Measurements from ENCODE around the gene TPT1.
A peak's percentile ranks its signal among the peaks of the same experiment; 100 is the strongest.
"Not testable (repeated sequence)": the region's sequence is repeated elsewhere in the genome, so short reads cannot be mapped to it uniquely, and the experiment has no call there.

TPT1 gene

DNA sequence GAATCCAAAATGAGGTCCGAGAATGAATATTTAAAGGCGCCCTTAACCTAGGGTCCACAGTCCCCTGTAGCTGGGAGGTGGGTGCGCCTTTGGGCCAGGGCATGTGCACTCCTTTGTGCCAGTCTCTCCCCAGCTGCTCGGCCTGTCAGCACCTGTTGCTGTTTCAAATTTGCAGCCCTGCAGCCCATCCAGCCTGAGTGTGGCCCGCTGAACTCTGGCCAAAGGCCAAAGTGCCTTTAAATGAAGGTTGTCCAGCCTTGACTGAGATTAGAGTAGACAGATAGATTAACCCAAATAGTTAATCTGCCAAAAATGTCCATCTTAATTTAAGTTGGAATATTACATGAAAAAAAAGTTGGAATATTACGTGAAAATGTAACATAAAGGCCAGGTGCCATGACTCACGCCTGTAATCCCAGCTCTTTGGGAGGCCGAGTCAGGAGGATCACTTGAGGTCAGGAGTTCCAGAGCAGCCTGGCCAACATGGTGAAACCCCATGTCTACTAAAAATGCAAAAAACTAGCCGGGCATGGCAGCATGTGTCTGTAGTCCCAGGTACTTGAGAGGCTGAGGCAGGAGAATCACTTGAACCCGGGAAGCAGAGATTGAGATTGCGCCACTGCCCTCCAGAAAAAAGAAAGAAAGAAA lies 25.3 kb downstream of the TPT1 start:
- intact Hi-C loops (cut with DNase I), result no loop called here
- no peak for DNase-seq

DNA sequence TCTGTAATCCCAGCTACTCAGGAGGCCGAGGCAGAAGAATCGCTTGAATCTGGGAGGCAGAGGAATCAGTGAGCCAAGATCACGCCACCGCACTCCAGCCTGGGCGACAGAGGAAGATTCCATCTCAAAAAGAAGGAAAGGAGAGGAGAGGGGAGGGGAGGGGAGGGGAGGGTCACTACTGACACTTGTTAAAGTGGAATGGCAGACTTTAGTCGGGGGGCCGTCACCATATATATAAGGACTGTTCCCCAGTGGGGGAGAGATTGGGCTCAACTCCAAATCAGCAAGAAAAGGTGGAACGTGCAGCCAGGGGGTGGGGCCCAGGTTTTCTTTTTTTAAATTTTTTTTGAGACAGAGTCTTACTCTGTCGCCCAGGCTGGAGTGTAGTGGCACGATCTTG lies 26.2 kb downstream of the TPT1 start:
- DNase-seq, result no peak
- intact Hi-C loops (cut with DNase I), result no loop called here

DNA sequence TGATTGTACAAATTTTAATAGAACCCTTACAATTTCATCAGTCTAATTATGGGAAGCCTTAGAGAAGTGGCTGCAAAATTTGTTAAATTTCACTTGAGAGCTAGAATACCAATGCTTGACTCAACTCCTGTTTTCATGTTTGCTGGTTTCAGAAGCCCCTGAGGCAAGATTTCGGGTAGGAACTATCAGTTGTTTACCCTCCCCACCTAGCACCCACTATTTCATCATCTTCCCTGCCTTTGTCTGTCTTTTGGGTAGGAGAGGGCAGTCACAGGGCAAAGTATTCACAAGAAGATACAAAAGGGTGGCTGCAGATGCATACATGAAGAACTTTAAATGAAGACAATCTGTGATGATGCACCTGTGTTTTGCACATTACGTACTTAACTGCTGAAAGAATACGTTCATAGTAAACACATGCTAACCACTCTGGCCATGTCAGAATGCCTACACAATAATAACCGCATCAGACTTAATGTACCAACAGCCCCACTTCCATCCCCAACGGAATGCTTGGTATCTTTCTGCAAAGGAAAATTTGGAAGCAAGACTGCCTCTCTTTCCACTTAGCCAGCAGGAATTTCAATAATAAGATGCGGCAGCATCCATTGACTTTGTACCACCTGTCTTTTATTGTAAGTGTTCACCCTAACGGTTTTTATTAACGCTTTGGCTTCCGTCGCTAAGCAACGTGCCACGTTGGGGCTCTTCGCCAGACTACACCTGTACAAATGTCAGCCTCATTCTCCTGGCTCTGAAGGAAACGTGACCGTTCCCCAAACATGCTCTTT lies 30.4 kb downstream of the TPT1 start:
- DNase-seq, result no peak
- intact Hi-C loops (cut with DNase I), result loop anchor here (2.0 kb wide), 1 partner anchor 264 kb away; no protein-coding TSS in a partner anchor

DNA sequence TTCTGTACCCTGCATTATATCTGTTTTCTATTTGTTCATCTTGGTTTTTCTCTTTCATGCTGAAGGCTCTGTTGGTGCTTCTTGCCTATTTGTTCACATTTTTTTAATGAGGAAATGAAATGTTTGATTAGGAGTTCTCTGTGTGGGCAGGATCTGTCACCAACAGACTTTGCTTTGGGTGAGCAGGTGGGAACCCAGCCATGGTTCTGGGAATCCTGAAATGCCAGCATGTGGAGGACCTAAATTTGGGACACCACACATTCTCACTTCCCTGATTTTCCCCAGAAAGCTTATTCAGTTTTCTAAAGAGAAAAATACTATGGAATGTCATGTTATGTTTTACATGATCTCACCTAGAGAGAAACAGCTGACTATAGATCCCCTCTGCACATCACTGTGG lies 34.0 kb downstream of the TPT1 start:
- DNase-seq, result no peak
- intact Hi-C loops (cut with DNase I), result loop anchor here (10.0 kb wide), 1 partner anchor 332 kb away; no protein-coding TSS in a partner anchor

DNA sequence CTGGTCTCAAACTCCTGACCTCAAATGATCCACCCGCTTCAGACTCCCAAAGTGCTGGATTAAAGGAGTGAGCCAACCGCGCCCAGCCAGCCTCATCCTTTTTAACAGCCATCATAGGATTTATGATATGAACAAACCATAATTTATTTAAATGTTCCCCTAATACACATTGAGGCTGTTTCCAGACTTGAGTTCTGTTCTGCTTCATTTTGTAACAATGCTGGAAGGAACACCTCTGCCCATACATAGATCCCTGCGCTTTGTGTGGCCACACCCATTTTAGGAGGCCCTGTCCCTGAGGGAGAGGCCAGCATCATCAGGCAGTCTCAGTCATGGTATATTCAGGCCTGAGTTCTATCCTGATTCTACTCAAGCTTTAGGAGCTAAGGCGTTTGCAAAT lies 35.9 kb downstream of the TPT1 start:
- no peak for DNase-seq
- intact Hi-C loops (cut with DNase I), result loop anchor here (10.0 kb wide), 1 partner anchor 330 kb away; no protein-coding TSS in a partner anchor

DNA sequence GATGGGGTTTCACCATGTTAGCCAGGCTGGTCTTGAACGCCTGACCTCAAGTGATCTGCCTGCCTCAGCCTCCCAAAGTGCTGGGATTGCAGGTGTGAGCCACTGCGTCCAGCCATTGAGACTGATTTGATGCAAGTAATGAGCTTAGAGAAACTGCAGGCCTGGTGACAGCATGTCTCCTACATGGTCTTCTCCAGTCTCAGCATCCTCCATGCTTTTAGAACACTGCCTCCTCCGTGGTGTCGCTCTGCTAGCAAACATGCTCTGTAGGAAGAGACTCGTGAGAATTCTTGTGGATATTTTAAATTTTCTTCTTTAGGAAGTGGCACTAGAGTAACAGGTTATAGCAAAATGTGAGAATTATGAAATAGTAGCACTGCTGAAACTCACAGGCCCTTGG lies 37.1 kb downstream of the TPT1 start:
- DNase-seq, result peak in 16 of 42 donors; percentile 12 to 80 (median 28)
- intact Hi-C loops (cut with DNase I), result loop anchor here (10.0 kb wide), 1 partner anchor 329 kb away; no protein-coding TSS in a partner anchor

DNA sequence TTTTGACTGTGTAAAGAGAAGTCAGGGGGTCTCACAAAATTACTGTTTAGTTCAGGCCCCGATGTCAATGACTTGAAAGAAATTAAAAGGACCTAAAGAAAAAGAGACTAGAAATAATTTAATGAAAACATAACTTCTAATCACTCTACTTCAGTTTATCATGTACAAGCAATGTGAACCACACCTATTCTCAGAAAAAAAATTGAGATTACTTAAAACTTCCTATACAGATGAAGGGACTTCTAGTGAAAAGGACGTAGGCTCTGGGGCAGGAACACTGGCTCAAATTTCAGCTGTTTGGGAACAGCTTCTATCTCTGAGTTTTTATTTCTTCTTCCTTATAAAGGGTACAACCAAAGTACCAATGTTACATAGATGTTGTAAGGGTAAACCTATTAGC lies 38.0 kb downstream of the TPT1 start:
- intact Hi-C loops (cut with DNase I), result loop anchor here (10.0 kb wide), 1 partner anchor 328 kb away; no protein-coding TSS in a partner anchor
- DNase-seq, result no peak

DNA sequence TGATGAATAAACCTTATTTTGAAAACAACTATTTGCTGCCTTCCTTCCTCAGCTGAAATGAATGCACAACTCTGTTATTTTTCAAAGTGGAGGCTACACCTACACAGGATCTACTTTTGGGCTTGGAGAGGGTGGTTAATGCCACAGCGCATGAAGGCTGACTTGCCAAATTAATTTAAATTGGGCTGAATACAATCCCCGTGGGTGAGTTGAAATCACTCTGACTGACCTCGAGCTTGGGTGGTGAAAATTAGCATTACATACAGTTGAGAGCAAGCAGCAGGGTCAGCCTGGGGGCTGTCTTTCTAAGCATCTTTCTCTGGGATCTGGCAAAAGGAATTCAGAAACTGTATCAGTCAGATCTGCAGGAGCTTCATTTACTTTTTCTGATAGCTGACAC lies 38.5 kb downstream of the TPT1 start:
- peak in 3 of 42 donors; percentile 32 to 54 (median 43) for DNase-seq
- intact Hi-C loops (cut with DNase I), result loop anchor here (10.0 kb wide), 1 partner anchor 328 kb away; no protein-coding TSS in a partner anchor

DNA sequence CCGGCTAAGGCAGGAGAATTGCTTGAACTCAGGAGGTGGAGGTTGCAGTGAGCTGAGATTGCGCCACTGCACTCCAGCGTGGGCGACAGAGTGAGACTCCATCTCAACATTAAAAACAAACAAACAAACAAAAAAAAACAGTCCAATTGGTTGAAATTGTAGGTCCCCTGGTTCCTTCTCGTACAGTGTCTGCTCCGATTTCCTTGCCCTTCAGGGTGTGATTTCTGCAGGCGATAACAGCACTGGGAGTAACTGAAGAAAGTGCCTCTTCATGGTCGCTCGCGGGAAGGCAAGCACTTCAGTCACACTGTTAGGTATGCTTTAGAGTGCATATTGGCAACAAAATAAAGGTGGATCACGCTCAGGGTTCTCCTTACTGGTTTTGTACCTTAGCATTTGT lies 39.7 kb downstream of the TPT1 start:
- peak in 1 of 42 donors; percentile 10 for DNase-seq
- intact Hi-C loops (cut with DNase I), result loop anchor here (10.0 kb wide), 1 partner anchor 326 kb away; no protein-coding TSS in a partner anchor

DNA sequence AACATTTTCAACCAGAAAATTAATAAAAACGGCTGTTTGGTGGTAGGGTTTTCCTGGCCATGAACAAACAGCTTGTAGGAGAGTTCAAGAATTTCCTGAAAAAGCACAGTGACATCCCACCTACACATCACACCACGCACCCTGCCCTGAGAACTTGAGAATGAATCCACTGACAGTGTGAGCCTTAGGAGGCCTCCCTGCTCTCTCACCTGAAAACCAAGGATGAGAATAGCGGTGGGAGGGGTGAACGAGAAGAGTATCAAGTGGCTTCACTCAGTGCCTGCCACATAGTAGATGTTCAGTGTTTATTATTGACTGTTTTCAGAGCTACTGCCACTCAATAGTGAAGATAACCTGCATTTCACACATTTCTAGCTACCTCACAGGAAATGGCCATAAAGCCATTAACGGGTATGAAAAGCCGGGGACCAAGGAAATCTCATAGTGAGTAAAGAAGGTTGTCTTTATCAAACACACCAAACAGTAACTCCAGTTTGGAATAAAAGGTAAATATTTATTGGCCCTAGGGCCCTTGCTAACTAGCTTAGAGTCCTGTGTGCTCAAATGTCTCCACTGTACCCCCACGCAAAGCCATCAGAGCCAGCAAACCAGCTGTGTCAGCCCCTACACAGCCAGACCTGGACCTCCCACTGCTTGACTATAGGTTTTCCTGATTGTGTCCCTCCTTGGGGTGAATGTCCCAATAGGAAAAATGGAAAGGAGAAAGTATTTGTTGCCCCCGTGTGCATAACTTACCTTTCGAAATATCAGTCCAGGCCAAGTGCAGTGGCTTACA lies 40.6 kb downstream of the TPT1 start:
- intact Hi-C loops (cut with DNase I), result loop anchor here (10.0 kb wide), 1 partner anchor 326 kb away; no protein-coding TSS in a partner anchor
- peak in 22 of 42 donors; percentile 18 to 71 (median 43) for DNase-seq

DNA sequence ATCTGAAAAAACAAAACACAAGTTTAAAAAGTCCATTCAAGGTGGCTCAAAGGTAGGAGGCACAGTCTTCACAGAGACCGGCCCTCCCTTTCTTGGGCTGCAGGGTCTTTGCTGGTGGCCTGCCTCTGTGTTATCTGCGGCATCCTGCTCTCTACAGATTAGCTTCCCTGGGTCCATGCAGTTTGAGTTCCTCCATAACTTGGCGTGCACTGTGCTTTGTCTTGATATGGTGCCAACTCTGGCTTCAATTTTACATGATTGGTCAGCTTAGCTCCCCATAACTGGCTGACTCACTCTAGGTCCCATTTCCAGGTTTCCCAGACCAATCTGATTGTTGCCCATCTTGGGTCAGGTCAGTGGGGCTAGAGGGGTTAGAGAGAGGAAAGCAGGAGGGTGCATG lies 41.8 kb downstream of the TPT1 start:
- intact Hi-C loops (cut with DNase I), result no loop called here

DNA sequence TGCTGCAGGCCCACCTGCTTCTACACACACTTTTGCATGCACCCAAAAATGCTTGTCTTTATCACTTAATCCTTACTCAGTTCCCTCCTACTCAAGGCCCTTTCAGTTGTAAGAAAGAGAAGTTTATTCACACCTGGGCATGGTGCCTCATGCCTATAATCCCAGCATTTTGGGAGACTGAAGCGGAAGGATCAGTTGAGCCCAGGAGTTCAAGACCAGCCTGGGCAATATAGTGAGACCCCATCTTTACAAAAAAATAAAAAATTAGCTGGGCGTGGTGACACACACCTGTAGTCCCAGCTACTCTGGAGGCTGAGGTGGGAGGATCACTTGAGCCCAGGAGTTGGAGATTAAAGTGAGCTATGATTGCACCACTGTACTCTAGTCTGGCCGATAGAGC lies 42.4 kb downstream of the TPT1 start:
- DNase-seq; intact Hi-C loops (cut with DNase I): not testable (repeated sequence)

More for the DNA sequence above, 41.8 kb downstream of the TPT1 start:
- DNase-seq, result no peak

DNA sequence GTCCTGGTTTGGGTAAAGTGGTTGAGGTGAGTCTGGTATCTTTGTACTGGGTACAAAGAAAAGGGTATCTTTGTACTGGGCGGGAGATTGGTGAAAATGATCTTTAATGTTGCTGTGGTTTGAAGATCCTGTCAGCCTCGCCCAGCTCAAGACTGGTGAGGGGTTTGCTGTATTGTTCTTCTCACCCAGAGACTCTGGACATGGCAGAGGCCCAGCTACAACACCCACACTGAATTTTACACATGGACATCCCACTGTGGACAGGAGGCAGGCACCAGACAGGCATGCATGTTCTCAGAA lies 42.8 kb downstream of the TPT1 start:
- no peak for DNase-seq
- intact Hi-C loops (cut with DNase I), result no loop called here

DNA sequence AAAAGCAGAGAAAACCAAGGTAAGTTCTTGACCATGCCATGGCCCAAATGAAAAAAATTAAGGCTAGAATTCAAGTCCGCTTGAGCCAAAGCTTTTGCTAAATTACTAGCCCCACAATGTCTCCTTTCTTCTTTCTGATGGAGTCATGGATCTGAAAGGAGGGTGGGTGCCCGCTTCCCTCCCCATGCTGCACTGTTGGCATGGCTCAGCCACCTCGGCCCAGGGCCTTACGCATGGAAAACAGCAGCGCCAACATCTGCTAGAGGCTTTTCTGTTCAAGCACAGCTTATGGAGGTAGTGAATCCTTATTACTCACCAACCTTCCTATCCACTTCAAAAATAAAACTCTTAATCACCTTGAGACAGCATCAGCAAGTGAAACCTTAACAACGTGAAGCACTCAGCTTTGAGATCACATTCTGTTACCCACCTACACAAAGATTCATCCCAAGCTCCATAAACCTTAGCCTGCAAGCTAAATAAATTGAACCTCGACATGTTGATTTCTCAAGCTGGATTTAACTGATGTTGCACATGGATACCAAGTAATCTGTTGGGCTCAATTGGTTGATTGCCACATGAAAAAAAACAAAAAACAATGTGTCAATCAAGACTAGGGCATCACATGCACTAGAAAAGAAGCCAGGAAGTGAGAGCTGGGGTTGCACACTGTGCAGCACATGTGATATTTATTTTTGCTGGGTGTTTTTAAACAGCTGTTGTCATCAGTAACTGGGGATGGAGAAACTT lies 43.4 kb downstream of the TPT1 start:
- intact Hi-C loops (cut with DNase I), result no loop called here
- peak in 40 of 42 donors; percentile 31 to 80 (median 54) for DNase-seq

DNA sequence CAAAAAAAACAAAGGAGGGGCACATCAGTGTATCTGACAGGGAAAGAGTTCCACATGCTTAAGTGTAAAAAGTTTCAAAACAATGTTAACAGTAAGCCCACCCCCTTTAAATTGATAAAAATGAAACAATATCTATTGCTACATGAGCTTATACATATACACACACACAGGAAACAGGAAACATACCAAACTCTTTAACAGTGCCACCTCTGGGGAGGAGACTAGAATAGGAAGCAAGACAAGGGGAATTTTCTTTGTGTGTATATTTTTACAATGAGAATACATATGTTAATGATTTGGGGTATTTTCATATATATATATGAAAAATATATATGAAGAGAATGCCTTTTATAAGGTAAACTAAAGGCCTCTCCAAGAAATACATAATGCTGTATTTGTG lies 44.7 kb downstream of the TPT1 start:
- intact Hi-C loops (cut with DNase I), result no loop called here
- no peak for DNase-seq

DNA sequence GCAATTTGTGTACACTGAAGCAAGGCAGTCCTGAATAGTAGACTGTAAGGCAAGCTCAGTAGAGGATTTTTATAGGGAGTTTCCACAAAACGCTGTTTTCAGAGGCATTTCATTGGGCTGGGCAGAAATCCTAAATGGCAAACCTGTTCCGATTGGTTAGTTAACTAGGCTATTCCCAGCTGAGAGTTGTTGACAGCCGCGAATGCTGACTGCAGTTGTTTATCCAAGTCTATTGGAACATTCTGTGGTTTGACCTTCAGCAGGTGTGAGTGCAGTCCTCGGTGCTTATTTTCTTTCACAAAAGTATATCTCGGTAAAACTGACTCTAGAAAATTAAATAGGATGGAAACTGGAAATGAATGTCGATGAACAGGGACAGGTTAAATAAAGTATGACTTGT lies 45.4 kb downstream of the TPT1 start:
- no peak for DNase-seq

DNA sequence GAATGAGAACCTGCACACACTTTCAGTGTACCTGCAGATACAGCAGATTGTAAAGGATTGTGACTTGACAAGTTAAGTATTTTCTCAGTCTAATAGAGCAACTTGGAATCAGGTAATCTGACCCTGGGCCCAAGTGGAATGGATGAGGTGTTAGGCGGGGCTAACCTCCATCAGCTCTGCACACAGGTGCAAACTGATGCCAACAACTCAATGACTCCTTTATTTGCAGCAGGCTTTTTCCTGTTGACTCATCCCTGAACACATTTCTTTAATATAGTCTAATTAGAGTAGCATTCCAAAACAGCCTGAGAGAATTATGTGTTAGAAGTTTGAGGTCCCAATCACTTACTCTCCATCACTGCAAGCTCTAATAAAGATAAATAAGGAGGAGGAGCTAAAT lies 48.8 kb downstream of the TPT1 start:
- intact Hi-C loops (cut with DNase I), result no loop called here
- DNase-seq, result peak in 1 of 42 donors; percentile 30

More for the DNA sequence above, 45.4 kb downstream of the TPT1 start:
- intact Hi-C loops (cut with DNase I), result no loop called here

DNA sequence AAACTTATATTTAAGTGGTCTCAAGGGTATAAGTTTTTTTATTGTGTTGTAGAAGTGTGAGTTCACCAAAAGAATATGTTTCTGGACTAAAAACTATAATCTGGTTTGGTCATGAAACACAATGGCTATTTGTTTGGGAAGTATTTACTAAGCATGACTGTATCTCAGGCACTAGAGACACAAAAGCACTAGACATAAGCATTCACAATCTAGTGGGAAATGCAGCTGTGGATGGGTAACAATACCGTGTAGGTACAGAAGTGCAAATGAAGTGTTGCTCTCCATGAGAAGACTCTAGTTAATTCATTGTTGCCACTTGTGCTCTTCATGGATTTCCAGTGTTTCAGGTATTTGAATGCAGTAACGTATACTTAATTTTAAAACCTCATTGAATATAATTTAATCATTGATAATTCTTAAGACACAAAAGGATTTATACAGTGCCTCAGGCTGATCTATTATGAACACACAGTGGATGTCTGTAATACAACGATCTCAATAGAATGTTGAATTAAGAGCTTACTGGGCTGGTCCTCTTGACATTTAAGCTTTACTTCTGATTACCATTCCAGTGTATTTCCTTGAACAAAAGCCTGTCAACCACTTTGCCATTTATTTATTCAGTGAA lies 50.9 kb downstream of the TPT1 start:
- peak in 1 of 42 donors; percentile 34 for DNase-seq
- intact Hi-C loops (cut with DNase I), result no loop called here
